Activated naive CD8-positive, alpha-beta T cell (primary cell): Measurements from ENCODE around the gene OPA3.

Source experiments
- H3K27ac Mint-ChIP-seq: one replicate; pipeline ENCODE4 v1.8.0; 2021; ENCODE audit warnings: mixed read lengths
- H3K27me3 Mint-ChIP-seq: one replicate; pipeline ENCODE4 v1.8.0; 2021; ENCODE audit warnings: mixed read lengths
- H3K36me3 Mint-ChIP-seq: one replicate; pipeline ENCODE4 v1.8.0; 2021; ENCODE audit warnings: mixed read lengths
- H3K4me1 Mint-ChIP-seq: one replicate; pipeline ENCODE4 v1.8.0; 2021; ENCODE audit warnings: low read depth, mixed read lengths
- H3K4me3 Mint-ChIP-seq: one replicate; pipeline ENCODE4 v1.8.0; 2021; ENCODE audit warnings: mild to moderate bottlenecking, mixed read lengths
- H3K9me3 Mint-ChIP-seq: one replicate; pipeline ENCODE4 v1.8.0; 2021; ENCODE audit warnings: low read depth, mixed read lengths

The OPA3 gene

DNA sequence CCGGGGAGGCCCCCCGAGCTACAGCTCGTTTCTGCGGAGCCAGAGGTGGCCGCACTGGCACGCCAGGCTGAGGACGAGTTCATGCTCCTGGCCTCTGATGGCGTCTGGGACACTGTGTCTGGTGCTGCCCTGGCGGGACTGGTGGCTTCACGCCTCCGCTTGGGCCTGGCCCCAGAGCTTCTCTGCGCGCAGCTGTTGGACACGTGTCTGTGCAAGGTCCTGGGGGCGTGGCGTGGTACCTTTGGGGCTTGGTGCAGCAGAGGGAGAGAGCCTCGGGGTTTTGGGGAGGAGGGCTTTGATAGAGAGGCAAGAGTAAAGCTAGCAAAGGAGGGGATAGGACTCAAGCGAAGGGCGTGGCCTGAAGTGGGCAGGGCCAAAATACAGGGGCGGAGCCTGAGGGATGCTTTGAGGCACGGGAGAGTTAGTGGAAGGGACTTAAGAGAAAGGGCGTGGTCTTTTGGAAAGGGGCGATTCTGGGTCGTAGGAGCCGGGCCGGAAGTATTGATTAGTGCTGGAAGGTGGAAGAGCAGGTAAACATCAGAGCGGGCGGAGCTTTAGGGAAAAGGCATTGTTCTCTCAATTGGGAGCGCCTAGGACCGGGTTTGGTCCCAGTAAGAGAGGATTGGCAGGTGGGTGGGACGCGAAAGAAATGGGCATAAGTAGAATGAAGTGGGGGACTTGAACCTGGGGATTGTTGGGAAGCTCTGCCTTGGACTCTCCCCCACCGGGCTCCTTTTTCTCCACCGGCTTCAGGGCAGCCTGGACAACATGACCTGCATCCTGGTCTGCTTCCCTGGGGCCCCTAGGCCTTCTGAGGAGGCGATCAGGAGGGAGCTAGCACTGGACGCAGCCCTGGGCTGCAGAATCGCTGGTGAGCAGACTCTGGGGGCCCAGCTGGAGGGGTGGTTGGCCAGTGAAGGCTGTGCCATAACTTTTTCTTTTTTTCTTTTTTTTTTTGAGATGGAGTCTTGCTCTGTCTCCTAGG is 85.1 kb downstream of the OPA3 start:
- H3K27ac Mint-ChIP-seq = peak overlapping the region; percentile 46
- peak overlapping the region; percentile 70 for H3K4me3 Mint-ChIP-seq
- H3K4me1 Mint-ChIP-seq = peaks cover 40% of the 10 kb centered on the region
- no peaks in the 10 kb centered on the region for H3K9me3 Mint-ChIP-seq
- H3K36me3 Mint-ChIP-seq = no peaks in the 10 kb centered on the region
- peaks cover 2% of the 10 kb centered on the region for H3K27me3 Mint-ChIP-seq

DNA sequence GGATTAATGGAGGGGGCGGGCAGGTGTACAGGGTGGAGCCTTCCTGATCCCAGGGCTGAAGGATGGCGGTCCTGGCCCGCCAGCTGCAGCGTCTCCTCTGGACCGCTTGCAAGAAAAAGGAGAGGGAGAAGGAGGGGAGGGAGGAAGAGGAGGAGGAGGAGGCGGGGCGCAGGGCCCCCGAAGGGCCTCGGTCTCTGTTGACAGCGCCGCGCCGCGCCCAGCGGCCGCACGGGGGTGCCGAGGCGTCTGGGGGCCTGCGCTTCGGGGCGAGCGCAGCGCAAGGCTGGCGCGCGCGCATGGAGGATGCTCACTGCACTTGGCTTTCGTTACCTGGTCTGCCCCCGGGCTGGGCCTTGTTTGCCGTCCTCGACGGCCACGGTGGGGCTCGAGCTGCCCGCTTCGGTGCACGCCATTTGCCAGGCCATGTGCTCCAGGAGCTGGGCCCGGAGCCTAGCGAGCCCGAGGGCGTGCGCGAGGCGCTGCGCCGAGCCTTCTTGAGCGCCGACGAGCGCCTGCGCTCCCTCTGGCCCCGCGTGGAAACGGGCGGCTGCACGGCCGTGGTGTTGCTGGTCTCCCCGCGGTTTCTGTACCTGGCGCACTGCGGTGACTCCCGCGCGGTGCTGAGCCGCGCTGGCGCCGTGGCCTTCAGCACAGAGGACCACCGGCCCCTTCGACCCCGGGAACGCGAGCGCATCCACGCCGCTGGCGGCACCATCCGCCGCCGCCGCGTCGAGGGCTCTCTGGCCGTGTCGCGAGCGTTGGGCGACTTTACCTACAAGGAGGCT is 86.0 kb downstream of the OPA3 start, which contains the start of gene PPM1N:
Gene PPM1N, plus strand, starts transcription at position 33 of the 785 bp plus-strand sequence. Its CDS starts 30 bp downstream, at position 63.
- H3K27me3 Mint-ChIP-seq = peaks cover 2% of the 10 kb centered on the region
- H3K27ac Mint-ChIP-seq = peak within 1 kb of the TSS; percentile 79
- no peaks in the 10 kb centered on the region for H3K9me3 Mint-ChIP-seq
- no peaks in the 10 kb centered on the region for H3K36me3 Mint-ChIP-seq
- peak within 1 kb of the TSS; percentile 87 for H3K4me3 Mint-ChIP-seq
- peaks cover 40% of the 10 kb centered on the region for H3K4me1 Mint-ChIP-seq

DNA sequence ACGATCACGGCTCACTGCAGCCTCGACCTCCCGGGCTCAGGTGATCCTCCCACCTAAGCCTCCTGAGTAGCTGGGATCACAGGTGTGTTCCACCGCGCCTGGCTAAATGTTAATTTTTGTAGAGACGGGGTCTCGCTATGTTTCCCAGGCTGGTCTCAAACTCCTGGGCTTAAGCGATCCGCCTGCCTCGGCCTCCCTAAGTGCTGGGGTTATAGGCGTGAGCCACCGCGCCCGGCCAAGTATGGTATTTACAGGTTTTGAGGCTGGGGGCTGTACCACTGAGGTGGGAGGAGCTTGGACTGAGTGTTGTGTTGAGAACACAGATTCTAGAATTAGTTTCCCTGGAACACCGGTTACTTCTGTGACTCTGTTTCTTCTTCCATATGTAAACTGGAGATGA is 86.8 kb downstream of the OPA3 start:
- H3K27me3 Mint-ChIP-seq = peaks cover 5% of the 10 kb centered on the region
- H3K9me3 Mint-ChIP-seq = no peaks in the 10 kb centered on the region
- peaks cover 42% of the 10 kb centered on the region for H3K4me1 Mint-ChIP-seq
- no peak overlapping the region for H3K27ac Mint-ChIP-seq
- H3K36me3 Mint-ChIP-seq = no peaks in the 10 kb centered on the region
- H3K4me3 Mint-ChIP-seq = peak overlapping the region; percentile 80

DNA sequence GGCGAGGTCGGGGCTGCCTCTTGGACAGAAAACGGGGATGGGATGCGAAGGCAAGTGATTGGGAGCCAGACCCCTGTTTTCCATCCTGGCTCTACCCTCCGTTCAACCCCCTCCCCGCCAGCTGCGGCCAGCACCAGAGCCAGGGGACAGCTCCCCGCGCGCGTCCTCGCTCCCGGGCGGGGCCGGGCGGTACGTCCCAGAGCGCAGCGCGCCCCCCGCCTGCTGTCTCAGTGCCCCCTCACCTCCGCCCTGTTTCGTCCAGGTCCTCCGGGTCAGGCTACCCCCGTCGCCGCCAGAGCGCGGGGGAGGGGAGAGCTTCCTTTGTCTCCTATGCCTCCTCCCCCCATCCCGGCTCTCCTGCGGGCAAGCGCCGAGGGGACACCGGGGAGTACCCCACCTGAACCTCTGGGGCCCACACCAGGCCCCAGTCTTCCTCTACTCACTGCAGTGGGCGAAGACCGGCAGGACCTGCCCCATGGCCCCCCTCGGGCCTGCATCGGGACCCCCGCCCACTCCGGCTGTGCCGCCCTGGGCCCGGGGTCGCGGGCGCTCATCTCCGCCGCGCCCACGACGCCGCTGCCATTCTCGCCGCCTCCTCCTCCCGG is 88.2 kb downstream of the OPA3 start:
- Mint-ChIP-seq H3K27ac (no peak overlapping the region), H3K36me3 (no peaks in the 10 kb centered on the region), H3K4me1 (peaks cover 43% of the 10 kb centered on the region), H3K4me3 (peak overlapping the region; percentile 59), H3K27me3 (peaks cover 8% of the 10 kb centered on the region), H3K9me3 (no peaks in the 10 kb centered on the region)

DNA sequence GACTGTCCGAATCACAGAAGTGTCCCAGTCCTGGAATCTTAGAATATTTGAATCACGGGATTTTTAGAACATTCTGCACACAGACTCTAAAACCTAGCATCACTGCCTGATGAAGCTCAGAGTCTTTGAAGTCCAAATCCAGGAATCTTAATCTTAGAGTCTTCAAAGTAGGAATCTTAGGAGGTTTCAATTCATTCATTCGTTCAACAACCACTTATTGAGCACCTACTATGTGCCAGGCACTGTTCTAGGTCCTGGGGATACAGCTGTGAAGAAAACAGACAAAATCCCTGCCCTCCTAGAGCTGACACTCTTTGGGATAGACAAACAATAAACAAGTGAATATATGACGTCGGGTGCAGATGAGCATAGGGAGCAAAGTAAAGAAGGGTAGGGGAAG is 89.4 kb downstream of the OPA3 start:
- peaks cover 8% of the 10 kb centered on the region for H3K27me3 Mint-ChIP-seq
- no peaks in the 10 kb centered on the region for H3K9me3 Mint-ChIP-seq
- H3K4me3 Mint-ChIP-seq = peak overlapping the region; percentile 59
- H3K36me3 Mint-ChIP-seq = no peaks in the 10 kb centered on the region
- peaks cover 38% of the 10 kb centered on the region for H3K4me1 Mint-ChIP-seq
- peak overlapping the region; percentile 11 for H3K27ac Mint-ChIP-seq

DNA sequence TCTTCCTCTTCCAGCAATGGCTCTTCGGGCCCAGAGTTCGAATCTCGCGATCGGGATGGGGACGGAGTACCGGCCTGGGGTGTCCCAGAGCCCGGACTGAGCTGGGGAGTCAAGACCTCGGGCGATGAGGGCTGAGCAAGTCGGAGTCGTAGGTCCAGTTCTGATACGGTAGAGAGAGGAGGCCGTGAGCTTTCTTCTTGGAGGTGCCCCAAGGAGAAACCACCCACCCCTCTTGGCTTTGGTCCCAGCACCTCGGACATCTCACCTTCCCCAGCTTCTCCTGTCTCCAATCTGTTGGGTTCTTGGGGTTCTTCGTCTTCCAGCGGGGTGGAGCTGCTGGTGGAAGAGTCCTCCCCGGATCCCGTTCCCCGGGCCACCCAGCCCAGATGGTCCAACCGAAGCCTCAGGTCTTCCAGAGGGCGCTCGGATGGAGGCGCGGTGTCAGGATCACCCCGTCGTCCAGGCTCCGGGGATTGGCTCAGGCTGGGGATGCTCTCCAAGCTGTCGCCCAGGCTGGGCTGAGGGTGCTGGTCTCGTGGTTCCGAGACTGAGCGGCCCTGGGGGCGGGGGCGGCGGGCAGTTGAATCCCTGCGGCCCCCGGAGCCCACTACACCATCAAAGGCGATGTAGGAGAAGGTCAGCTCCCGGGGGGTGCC is 90.2 kb downstream of the OPA3 start:
- Mint-ChIP-seq H3K4me1 (peaks cover 35% of the 10 kb centered on the region), H3K27me3 (peaks cover 8% of the 10 kb centered on the region), H3K27ac (no peak overlapping the region), H3K4me3 (no peak overlapping the region), H3K36me3 (no peaks in the 10 kb centered on the region), H3K9me3 (no peaks in the 10 kb centered on the region)

DNA sequence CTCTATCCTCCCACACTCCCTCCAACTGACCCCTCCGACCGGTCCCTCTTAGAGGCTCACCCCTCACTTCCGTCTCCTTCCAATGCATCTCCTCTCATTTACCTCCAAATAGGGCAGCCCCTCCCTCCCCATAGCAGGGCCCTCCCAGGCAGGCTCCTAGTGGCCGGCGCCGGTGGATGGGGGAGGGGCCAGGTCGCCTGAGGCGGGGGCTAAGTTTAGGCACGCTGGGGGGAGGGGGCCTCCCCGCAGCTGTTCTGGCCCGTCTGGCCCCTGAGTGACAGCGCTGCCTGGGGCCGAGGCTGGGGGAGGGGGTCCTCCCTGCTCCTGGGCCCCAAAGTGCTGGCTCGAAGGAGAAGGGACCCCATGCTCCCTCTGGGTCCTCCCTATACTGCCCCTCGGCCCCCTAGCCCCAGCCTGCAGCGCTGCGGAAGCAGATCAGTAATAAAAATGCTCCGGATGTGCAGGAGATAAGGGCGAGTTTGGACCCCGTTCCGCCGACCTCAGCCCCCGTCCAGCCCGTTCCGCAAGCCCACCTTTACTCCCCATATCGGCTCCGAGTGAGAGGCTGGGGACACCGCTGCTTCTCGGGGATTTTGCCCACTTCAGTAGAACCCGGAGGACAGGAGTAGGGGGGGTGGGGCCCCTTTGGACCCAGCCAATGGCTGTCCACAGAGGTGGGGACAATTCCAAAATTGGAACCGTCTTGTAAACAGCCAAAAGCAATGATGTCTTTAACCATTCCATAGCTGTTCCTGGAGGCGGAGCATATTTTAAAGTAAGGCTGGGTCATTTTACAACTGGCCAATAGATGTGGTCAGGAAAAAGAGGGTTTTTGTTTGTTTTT is 91.8 kb downstream of the OPA3 start:
- peak overlapping the region; percentile 65 for H3K4me3 Mint-ChIP-seq
- no peaks in the 10 kb centered on the region for H3K36me3 Mint-ChIP-seq
- H3K27me3 Mint-ChIP-seq = peaks cover 8% of the 10 kb centered on the region
- no peak overlapping the region for H3K27ac Mint-ChIP-seq
- H3K9me3 Mint-ChIP-seq = no peaks in the 10 kb centered on the region
- H3K4me1 Mint-ChIP-seq = peaks cover 26% of the 10 kb centered on the region

DNA sequence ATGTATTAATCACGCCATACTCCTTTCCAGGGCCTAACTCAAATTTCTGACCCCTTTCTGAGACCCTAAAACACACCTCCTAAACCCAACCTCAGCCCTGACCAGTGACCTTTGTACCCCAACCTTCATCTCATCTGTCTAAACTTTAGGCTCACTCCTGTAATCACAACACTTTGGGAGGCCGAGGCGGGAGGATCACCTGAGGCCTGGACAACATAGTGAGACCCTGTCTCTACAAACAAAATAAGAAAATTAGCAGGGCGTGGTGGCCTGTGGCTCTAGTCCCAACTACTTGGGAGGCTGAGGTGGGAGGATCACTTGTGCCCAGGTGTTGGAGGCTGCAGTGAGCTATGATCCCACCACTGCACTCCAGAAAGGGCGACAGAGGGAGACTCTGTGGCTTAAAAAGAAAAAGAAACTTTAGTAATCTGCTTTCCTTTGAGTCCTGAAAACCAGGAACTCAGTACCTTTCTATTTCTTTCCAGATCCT is 92.4 kb downstream of the OPA3 start:
- Mint-ChIP-seq H3K27ac (no peak overlapping the region), H3K36me3 (no peaks in the 10 kb centered on the region), H3K4me1 (peaks cover 20% of the 10 kb centered on the region), H3K4me3 (no peak overlapping the region), H3K9me3 (no peaks in the 10 kb centered on the region), H3K27me3 (peaks cover 8% of the 10 kb centered on the region)

DNA sequence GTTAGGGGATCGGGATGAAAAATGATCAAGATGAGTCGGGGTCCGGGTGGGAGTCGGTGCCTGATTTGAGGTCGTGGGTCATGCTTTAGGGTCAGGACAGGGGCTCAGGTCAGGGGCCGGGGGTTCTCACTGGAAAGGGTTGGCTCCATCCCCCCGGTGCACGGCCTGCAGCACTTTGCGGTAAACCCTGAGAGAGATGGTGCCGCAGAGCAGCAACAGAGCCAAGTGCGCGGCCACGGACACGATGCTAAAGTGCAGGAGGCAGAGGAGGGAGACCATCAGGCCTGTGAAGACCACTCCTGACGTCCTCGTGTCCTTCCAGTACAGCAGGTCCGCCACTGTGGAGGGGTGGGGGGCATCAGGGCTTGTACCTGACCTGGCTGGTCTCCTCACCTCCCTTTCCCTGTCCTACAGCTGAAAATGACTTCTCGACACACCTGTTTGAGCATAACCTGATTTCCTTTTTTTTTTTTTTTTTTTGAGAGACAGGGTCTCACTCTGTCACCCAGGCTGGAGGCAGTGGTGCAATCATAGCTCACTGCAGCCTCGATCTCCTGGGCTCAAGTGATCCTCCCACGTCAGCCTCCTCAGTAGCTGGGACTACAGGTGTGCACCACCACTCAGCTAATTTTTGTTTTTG is 95.3 kb downstream of the OPA3 start:
- H3K27ac Mint-ChIP-seq = no peak overlapping the region
- H3K4me1 Mint-ChIP-seq = peaks cover 12% of the 10 kb centered on the region

DNA sequence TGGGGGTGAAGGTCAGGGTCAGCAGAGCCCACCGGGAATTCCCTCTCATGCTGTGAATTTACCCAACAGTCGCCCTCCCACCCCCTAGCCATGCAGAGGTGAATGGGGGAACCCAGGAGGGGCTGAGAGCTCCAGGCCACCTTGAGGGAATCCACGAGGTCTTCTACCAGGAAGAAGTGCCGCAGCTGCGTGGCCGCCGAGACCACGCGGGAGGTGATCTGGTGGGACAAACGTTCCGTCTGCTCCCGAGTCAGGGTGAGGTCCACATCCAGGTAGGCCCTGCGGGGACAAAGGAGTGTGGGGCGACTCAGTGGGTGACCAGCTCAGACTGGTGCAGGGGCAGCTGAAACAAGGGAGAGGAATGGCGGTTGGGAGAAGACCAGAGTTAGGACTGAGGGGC is 95.9 kb downstream of the OPA3 start:
- Mint-ChIP-seq H3K27ac (no peak overlapping the region), H3K9me3 (no peaks in the 10 kb centered on the region), H3K4me1 (peaks cover 11% of the 10 kb centered on the region), H3K36me3 (no peaks in the 10 kb centered on the region), H3K4me3 (no peak overlapping the region), H3K27me3 (peaks cover 6% of the 10 kb centered on the region)

More for the DNA sequence above, 95.3 kb downstream of the OPA3 start:
- Mint-ChIP-seq H3K27me3 (peaks cover 6% of the 10 kb centered on the region), H3K4me3 (no peak overlapping the region), H3K9me3 (no peaks in the 10 kb centered on the region), H3K36me3 (no peaks in the 10 kb centered on the region)

DNA sequence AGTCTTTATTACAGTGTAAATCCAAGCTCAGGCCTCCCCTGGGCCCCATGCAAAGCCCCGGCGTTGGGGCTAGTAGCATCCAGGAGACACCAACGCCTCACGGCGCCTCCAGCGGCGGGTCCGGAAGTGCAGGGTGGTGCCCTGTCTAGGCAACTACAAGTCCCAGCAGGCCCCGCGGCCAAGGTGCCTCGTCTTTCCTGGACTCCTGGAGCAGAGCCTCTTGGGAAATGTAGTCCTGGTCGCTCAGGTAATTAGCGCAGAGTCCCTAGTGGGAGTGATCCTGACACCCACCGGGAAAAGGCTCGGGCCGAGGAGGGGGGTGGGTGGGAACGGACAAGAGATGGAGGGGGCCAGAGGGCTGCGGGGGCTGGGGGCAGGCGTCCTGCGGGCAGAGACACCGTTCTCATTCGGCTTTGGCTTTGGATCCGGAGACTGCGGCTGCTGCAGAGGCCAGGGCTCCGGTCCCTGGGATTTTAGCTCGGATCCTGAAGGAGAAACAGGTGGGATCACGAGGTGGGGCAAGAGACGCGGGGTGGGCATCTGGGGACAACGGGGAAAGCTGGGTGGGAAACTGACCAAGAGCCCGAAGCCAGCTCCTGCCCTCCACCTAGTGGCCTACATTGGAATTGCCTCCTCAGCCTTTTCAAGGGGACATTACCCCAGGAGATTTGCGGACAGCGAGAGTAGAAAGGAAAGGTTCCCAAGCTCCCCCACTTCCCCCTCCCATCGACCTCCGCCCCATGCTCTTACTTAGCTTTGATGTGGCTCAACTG is 99.1 kb downstream of the OPA3 start:
- Mint-ChIP-seq H3K27ac (peak overlapping the region; percentile 66), H3K9me3 (no peaks in the 10 kb centered on the region), H3K36me3 (no peaks in the 10 kb centered on the region), H3K4me3 (peak overlapping the region; percentile 89), H3K4me1 (peaks cover 5% of the 10 kb centered on the region), H3K27me3 (no peaks in the 10 kb centered on the region)

DNA sequence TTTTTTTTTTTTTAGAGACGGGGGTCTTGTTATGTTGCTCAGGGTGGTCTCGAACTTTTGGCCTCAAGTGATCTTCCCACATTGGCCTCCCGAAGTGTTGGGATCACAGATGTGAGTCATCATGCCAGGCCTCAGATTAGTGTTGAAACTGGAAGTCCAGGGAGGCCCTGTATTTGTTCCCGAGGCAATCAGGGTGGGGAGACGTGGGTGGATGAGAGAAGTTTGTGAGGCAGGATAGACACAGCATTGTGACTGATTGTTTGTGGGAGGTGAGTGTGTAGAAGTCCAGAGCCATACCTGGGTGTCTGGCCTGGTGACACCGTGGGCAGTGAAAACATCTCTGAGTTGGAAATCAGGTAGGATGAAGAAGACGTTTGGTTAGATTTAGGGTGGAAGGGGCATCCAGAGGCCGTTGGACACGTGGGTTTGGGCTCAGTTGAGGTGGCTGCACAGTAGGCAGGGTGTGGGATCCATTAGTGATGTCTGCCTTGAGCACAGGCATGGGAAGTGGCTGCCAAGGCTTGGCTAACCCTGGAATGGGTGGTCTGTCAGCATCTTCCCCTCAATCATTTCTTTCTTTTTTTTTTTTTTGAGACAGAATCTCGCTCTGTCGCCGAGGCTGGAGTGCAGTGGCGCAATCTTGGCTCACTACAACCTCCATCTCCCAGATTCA is 100.2 kb downstream of the OPA3 start:
- Mint-ChIP-seq H3K27ac (no peak overlapping the region), H3K4me1 (peaks cover 8% of the 10 kb centered on the region), H3K9me3 (no peaks in the 10 kb centered on the region), H3K36me3 (no peaks in the 10 kb centered on the region), H3K4me3 (no peak overlapping the region), H3K27me3 (no peaks in the 10 kb centered on the region)
